GOT3 (cell line): ENCODE results near the gene NPHP4.

Source experiments
- DNase-seq: peaks from one replicate; lab custom pipeline; 2025; ENCODE audit warnings: mixed read lengths; lab: John Stamatoyannopoulos, UW

NPHP4 gene

GRCh38 chr1:5989731-5990271, 2.4 kb downstream of the NPHP4 start:
- no peak for DNase-seq

- no peak for DNase-seq
Measured at GRCh38 chr1:5989286-5989605, 3.0 kb downstream of the NPHP4 start.

GRCh38 chr1:5988596-5989285, 3.5 kb downstream of the NPHP4 start:
- DNase-seq, result no peak

DNA sequence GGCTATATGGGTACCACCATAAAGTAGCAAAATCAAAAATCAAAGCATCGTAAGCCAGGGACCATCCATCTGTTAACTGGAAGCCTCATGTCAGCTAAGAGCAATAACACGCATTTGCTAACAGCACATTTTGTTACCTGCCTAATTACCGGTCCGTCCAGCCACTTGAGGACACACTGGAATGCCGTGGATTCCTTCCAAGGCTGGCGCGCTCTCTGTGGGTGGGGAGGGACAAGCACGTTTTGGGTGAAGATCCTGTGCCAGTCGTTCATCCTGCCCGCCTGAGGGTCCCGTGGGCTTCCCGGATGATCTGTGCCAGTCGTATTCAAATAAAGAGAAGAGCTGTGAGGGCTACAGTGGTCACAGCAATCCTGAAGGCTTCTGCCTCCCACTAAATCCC, 6.2 kb downstream of the NPHP4 start:
- DNase-seq, result no peak

- DNase-seq, result no peak
Measured at GRCh38 chr1:5985250-5985649, 7.0 kb downstream of the NPHP4 start.

DNA sequence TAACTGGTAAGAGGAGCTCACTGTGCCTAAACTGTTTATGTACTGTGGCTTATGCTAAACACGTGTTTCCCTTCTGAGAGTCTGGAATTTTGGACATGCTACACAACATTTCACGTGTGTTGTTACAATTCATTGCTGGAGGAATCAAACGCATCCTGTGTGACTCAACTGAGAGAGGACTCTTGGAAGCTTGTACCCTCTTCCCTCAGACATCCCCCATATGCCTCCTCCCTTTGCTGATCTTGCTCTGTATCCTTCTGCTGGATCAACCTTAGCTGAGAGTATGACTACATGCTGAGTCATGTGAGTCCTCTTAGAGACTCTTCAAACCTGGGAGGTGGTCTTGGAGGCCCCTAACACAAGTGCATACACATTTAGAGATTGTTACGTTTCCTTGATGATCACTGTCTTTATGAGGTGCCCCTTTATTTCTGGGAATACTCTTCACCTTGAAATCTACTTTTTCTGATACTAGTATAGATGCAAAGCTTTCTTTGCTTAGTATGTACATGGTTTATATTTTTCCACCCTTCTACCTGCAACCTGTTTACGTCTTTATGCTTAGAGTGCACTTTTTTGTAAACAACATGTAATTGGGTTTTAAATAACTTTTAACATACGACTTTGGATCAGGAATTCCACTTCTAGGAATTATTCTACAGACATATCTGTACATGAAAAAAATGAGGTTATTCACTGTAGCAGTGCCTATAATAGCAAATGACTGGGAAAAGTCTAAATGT, 8.7 kb downstream of the NPHP4 start:
- no peak for DNase-seq

DNA sequence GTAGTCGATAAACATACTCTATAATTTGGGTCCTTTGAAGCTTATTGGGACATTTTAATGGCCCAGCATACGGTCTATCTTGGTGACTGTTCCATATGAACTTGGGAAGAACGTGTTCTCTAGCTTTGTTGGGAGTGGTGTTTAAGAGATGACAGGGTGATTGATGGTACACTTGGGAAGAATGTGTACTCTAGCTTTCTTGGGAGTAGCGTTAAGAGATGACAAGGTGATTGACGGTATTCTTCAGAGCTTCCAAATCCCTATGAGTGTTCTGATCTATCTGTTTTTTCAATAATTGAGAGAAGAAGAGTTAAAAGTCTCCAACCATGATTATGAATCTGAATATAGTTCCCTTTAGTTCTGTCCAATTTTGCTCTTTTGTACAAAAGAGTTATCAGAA, 9.4 kb downstream of the NPHP4 start:
- DNase-seq, result no peak

GRCh38 chr1:5982276-5982675, 9.9 kb downstream of the NPHP4 start:
- DNase-seq, result no peak

GRCh38 chr1:5981009-5981380, 11.2 kb downstream of the NPHP4 start:
- no peak for DNase-seq

DNA sequence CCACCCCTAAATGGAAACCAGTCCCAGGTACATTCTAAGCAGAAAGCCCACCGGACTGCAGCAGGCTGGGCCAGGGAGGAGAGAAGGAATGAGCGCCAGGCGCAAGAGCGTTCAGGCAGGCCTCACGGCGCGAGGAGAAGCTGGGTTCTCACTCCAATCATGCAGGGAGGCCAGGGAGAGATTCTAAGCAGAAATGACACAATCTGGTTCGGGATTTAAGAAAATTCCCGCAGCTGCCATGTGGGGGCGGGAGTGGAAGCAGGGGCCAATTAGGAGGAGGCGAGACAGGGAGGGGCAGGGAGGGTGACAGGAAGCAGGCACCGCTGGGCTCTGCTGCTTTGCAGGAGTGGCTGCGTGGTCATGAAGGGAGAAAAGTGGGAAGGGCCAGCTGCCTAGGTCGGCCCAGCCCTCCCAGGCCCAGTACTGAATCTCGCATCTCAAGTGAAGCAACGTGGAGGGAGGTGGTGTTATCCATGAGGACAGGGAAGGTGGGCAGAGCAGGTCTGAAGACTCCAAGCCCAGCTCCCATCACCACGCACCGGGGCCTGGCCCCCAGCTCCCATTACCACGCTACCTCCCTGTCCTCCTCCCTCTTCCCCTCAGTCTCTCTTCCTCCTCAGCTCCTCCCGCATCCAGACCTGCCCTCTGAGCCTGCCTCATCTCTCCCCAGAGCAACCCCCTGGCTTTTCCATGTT, 11.8 kb downstream of the NPHP4 start:
- no peak for DNase-seq

DNA sequence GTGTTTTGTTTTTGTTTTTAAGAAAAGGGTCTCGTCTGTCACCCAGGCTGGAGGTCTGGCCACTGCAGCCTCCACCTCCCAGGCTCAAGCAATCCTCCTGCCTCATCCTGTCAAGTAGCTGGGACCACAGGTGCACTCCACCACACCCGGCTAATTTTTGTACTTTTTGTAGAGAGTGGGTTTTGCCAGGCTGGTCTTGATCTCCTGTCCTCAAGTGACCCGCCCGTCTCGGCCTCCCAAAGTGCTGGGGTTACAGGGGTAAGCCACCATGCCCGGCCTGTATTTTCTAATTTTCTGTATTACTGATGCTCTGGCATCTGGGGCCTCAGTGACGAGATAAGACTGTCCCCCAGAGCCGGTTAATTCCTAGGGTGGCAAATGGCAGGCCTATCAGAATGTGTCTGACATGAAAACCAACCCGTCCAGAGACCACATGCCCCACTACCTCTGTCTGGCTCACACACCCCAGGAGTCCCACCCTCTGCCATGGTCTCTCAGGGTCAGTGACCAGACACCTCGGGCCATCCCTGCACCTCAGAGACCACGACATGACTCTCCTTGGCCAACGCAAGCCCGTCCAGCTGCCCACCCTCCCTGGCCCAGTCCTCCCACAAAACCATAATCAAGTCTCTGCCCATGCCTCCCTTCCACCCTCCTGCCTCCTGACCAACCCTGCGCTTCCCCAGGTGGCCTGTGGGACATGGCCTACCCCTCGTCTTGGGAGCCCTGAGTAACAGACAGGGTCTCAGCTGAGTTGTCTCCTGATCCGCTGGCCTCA, 12.5 kb downstream of the NPHP4 start:
- DNase-seq, result no peak

DNA sequence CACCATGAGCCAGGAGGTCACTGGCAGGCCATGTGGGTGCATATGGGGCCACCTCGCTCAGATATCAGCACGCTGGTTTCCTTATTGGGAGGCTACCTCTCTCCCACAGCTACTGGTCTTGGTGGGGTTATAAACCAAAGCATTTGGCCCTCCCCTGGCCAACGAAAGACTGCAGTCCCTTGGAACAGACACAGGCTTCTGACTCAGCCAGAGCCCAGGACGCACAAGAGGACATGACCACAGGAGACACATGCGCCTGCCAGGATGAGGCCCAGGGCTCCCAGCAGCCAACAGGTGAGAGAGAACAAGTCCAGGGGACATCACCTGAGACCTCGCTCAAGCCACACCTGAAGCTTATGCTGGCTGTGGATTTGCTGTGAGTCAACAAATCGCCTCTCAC, 13.8 kb downstream of the NPHP4 start:
- no peak for DNase-seq

- no peak for DNase-seq
Measured at GRCh38 chr1:5977494-5978444, 14.5 kb downstream of the NPHP4 start.

GRCh38 chr1:5976726-5977493, 15.3 kb downstream of the NPHP4 start:
- DNase-seq, result no peak

GRCh38 chr1:5976231-5976630, 16.0 kb downstream of the NPHP4 start:
- no peak for DNase-seq

DNA sequence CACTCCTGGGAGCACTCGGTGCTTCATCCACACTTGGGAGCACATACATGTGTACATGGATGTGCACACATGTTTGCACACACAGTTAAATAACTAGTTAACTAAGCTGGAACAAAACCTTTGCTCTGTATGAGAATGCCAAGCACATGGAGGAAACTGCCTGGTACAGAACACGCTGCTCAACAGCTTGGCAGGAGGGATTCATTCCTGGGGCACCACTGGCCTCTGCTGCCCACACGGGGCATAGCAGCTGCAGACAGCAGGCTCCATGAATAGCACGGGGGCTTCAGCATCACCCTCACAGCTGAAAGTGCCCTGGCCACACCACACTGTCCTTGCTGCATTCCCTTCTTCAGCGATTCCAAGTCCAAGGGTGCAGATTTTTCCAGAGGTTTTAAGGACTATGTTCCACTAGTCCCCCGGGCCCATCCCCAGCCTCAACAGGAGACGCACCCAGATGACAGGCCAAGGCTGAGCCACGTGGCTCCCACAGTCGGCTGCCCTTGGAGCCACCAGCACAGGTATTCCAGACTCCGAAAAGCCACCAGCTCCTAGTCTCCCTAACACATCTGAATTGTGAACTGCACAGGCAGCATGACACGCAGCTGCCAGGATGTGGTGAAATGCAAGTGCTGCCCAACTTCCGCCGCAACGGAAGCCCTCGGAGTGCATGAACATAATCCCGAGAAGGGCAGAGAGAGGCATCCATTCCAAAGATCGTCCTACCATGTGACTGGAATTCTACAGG, 16.9 kb downstream of the NPHP4 start:
- DNase-seq, result no peak

DNA sequence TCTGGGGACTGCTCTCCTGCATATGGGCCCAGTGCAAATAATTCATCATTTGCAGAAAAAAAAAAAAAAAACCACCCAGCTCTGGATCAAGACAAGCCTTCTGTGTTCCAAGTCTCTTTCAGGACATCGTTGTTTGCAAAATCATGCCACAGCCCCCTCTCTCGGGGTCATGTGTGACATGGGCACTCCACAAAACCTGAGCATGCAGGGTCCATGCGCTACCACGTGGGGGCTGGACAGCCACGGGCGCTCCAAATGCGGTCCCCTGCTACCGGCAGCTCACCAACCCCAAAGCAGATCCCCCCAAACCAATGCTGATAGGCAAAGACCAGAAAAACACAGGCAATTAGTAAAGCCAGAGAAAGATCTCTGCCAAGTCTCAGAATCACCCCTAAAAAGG, 17.6 kb downstream of the NPHP4 start:
- no peak for DNase-seq

DNA sequence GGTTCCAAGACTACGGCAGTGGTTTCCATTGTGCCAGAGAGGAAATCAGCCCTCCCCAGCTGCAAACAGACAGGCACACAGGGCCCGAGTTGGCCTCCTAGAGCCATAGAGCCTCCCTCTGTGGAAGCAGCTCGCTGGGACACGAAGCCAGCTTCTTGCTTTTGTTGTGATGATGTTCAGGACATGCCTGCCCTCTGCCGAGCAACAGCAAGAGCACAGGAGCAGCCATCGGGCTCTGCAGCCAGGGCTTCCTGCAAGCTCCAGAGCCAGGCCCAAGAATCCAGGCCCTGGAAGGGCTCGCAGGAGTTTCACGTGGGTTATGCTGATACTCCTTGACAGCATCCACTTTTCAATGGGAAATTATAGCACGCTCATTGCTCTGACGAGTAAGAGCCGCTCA, 18.5 kb downstream of the NPHP4 start:
- DNase-seq, result no peak

DNA sequence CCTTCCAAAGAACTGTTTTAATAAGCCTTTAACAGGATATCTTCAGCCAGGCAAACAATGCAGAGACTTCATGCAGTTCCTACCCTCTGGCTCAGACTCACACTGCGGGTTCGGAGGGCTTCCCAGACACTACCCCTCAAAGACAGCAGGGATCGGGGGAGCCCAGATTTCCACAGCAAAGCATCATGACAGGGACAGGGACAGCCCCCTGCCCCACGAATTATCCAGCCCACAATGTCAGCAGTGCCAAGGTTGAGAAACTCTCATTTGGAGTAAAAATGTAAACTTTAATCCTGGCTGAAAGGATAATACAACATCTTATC, 20.1 kb downstream of the NPHP4 start:
- no peak for DNase-seq
